PC-3 (cell line): ENCODE measurements around the gene SLC38A2. TPM values are rescaled to one million over a fixed set of nuclear protein-coding genes. Genes with fewer than 3 reads are reported as not detected.

Experiments used
- ATAC-seq: fragments of 200-7000 bp; cut with Tn5 transposase; 2 replicates; pipeline ENCODE4 v1.9.1; 2020; ENCODE audit warnings: mild to moderate bottlenecking, moderate library complexity
- BruUV-seq: library from RNA; stranded (reverse); fragments of 400-500 nt; replicated peaks from 2 replicates; lab custom pipeline; 2021; lab: Mats Ljungman, UMichigan
- CTCF ChIA-PET: fragments of 300-600 bp; sonication (Branson Sonifier 250); formaldehyde crosslinking; loops from one replicate; lab custom pipeline; 2022; ENCODE audit warnings: antibody characterized with exemption; lab: Charles Lee
- POLR2A ChIA-PET: fragments of 300-600 bp; sonication (Branson Sonifier 250); formaldehyde crosslinking; loops from one replicate; lab custom pipeline; 2022; ENCODE audit warnings: antibody characterized with exemption; ENCODE audit not compliant: unreplicated experiment; lab: Charles Lee
- DNase-seq: peaks from one replicate; pipeline ENCODE4 v3.0.0-alpha.2; 2015
- H2AFZ ChIP-seq: fragments of 300-600 bp; sonication (generic); 2 replicates; pipeline ENCODE4 v1.6.0; 2016; ENCODE audit warnings: antibody characterized with exemption, low read length
- H3F3A ChIP-seq: fragments of 300-600 bp; sonication (generic); one replicate; pipeline ENCODE4 v1.6.0; 2017; ENCODE audit warnings: antibody characterized with exemption, low read length, control low read depth, mild to moderate bottlenecking; ENCODE audit not compliant: unreplicated experiment
- H3K27ac ChIP-seq: fragments of 300-600 bp; sonication (generic); 2 replicates; pipeline ENCODE4 v1.5.1; 2016; ENCODE audit warnings: mild to moderate bottlenecking, low read length
- H3K27me3 ChIP-seq: fragments of 300-600 bp; sonication (generic); 2 replicates; pipeline ENCODE4 v1.6.1; 2016; ENCODE audit warnings: low read length, mixed read lengths
- H3K36me3 ChIP-seq: fragments of 300-600 bp; sonication (generic); 2 replicates; pipeline ENCODE4 v1.6.1; 2016; ENCODE audit warnings: low read depth, mixed run types, low read length, mixed read lengths
- H3K4me1 ChIP-seq: fragments of 300-600 bp; sonication (generic); 2 replicates; pipeline ENCODE4 v1.5.1; 2016; ENCODE audit warnings: low read length; ENCODE audit not compliant: insufficient read depth
- H3K4me2 ChIP-seq: fragments of 300-600 bp; sonication (generic); 2 replicates; pipeline ENCODE4 v1.6.0; 2016; ENCODE audit warnings: low read length
- H3K4me3 ChIP-seq: fragments of 300-600 bp; sonication (generic); 2 replicates; pipeline ENCODE4 v1.5.1; 2016; ENCODE audit warnings: mild to moderate bottlenecking, low read length, mixed read lengths
- H3K79me2 ChIP-seq: fragments of 300-600 bp; sonication (generic); 2 replicates; pipeline ENCODE4 v1.6.1; 2017; ENCODE audit warnings: low read length, mixed read lengths
- H3K9ac ChIP-seq: fragments of 300-600 bp; sonication (generic); 2 replicates; pipeline ENCODE4 v1.6.0; 2016; ENCODE audit warnings: mild to moderate bottlenecking, low read length
- H3K9me2 ChIP-seq: fragments of 300-600 bp; sonication (generic); replicated peaks from 2 replicates; pipeline ENCODE4 v1.6.1; 2016; ENCODE audit warnings: mixed run types, low read length, mixed read lengths
- H3K9me3 ChIP-seq: fragments of 300-600 bp; sonication (generic); 2 replicates; pipeline ENCODE4 v1.6.1; 2016; ENCODE audit warnings: low read length, mixed read lengths
- H4K20me1 ChIP-seq: fragments of 300-600 bp; sonication (generic); 2 replicates; pipeline ENCODE4 v1.6.1; 2016; ENCODE audit warnings: low read length, mixed read lengths
- CTCF ChIP-seq: fragments of 300-600 bp; sonication (generic); conservative IDR thresholded peaks from 2 replicates; pipeline ENCODE4 v1.5.1; 2017; ENCODE audit warnings: antibody characterized with exemption, low read depth, mild to moderate bottlenecking, low read length
- EZH2 ChIP-seq: fragments of 300-600 bp; sonication (generic); IDR thresholded peaks from one replicate; pipeline ENCODE4 v1.6.1; 2017; ENCODE audit warnings: antibody characterized with exemption, mild to moderate bottlenecking, low read length; ENCODE audit not compliant: unreplicated experiment
- EZH2phosphoT487 ChIP-seq: fragments of 300-600 bp; sonication (generic); IDR thresholded peaks from 2 replicates; pipeline ENCODE4 v1.6.1; 2018; ENCODE audit warnings: mild to moderate bottlenecking, antibody characterized with exemption, low read length, borderline replicate concordance
- intact Hi-C: fragments of 100-400 bp; cut with micrococcal nuclease; formaldehyde crosslinking; loops from 2 replicates; pipeline ENCODE4 v1.9.0; 2023
- total RNA-seq: library from RNA; depleted of rRNA; stranded (reverse); fragments of >200 nt; gene quantifications from 2 replicates; pipeline ENCODE4 v1.2.3, GENCODE V29; 2014

The SLC38A2 gene
- total RNA-seq, 1 experiment from 2014 or later, result 214 TPM

GRCh38 chr12:46378530-46378929, 6.0 kb upstream of the SLC38A2 start:
- BruUV-seq, result no TSS peak
- Histone ChIP-seq H2AFZ (no peak overlapping the region), H3K9ac (no peak overlapping the region), H3K79me2 (peaks cover 14% of the 10 kb centered on the region), H3K4me1 (peaks cover 16% of the 10 kb centered on the region), H3K4me2 (no peak overlapping the region), H3K27me3 (no peaks in the 10 kb centered on the region), H4K20me1 (no peaks in the 10 kb centered on the region), H3F3A (no peaks in the 10 kb centered on the region), H3K36me3 (no peaks in the 10 kb centered on the region), H3K27ac (no peak overlapping the region), H3K9me2 (no peaks in the 10 kb centered on the region), H3K4me3 (no peak overlapping the region), H3K9me3 (no peaks in the 10 kb centered on the region)
- intact Hi-C loops, result no loop called here
- ATAC-seq (no peak), DNase-seq (no peak)
- CTCF ChIA-PET, result no interaction called here
- POLR2A ChIA-PET, result no interaction called here
- TF ChIP-seq EZH2 (no peak), EZH2phosphoT487 (no peak), CTCF (no peak)

- Histone ChIP-seq H3K27me3 (no peaks in the 10 kb centered on the region), H3K36me3 (no peaks in the 10 kb centered on the region), H3K4me1 (peaks cover 17% of the 10 kb centered on the region), H3K79me2 (peaks cover 17% of the 10 kb centered on the region), H3K9me3 (no peaks in the 10 kb centered on the region), H2AFZ (no peak overlapping the region), H4K20me1 (no peaks in the 10 kb centered on the region), H3K9me2 (no peaks in the 10 kb centered on the region), H3K27ac (no peak overlapping the region), H3K4me3 (no peak overlapping the region), H3F3A (no peaks in the 10 kb centered on the region), H3K9ac (no peak overlapping the region), H3K4me2 (no peak overlapping the region)
- no peak for DNase-seq
- POLR2A ChIA-PET, result no interaction called here
- no peak for ATAC-seq
- no TSS peak for BruUV-seq
- CTCF ChIA-PET, result no interaction called here
- TF ChIP-seq EZH2phosphoT487 (no peak), EZH2 (no peak), CTCF (no peak)
- intact Hi-C loops, result no loop called here
Observed at GRCh38 chr12:46377678-46378077, 5.1 kb upstream of the SLC38A2 start.

GRCh38 chr12:46376579-46376978, 4.0 kb upstream of the SLC38A2 start:
- POLR2A ChIA-PET, result no interaction called here
- CTCF ChIA-PET, result interaction anchor here (0.7 kb wide), 1 partner anchor 298 kb away, joined by 5 read pairs; no protein-coding TSS in a partner anchor

More at GRCh38 chr12:46376579-46376978, 4.0 kb upstream of the SLC38A2 start:
- Histone ChIP-seq H4K20me1 (peaks cover 9% of the 10 kb centered on the region; the same call in 1 of the 2 replicates), H3K9me2 (no peaks in the 10 kb centered on the region), H3K27me3 (no peaks in the 10 kb centered on the region), H2AFZ (no peak overlapping the region), H3F3A (no peaks in the 10 kb centered on the region), H3K4me1 (peaks cover 12% of the 10 kb centered on the region), H3K9ac (no peak overlapping the region), H3K4me3 (no peak overlapping the region), H3K27ac (no peak overlapping the region), H3K36me3 (no peaks in the 10 kb centered on the region), H3K79me2 (peaks cover 22% of the 10 kb centered on the region), H3K4me2 (no peak overlapping the region), H3K9me3 (no peaks in the 10 kb centered on the region)
- TF ChIP-seq EZH2phosphoT487, result no peak
- no peak for TF ChIP-seq CTCF
- no peak for TF ChIP-seq EZH2
- intact Hi-C loops, result no loop called here
- DNase-seq, result no peak
- no TSS peak for BruUV-seq
- no peak for ATAC-seq
